Measurements from ENCODE around the gene C6orf136. TPM values are rescaled to one million over a fixed set of nuclear protein-coding genes. Genes with fewer than 3 reads are reported as not detected.

The C6orf136 gene
- total and polyA plus RNA-seq, 9 of the 15 experiments (the other 6 are each of a cell fraction or from before 2014, with no cell fraction given) = 14.1 to 63.1 (median 18.4) TPM

GRCh38 chr6:30672445-30673253, 25.7 kb downstream of the C6orf136 start, which contains the start of gene DHX16 (continued):
- TF ChIP-seq, protein P1, sequence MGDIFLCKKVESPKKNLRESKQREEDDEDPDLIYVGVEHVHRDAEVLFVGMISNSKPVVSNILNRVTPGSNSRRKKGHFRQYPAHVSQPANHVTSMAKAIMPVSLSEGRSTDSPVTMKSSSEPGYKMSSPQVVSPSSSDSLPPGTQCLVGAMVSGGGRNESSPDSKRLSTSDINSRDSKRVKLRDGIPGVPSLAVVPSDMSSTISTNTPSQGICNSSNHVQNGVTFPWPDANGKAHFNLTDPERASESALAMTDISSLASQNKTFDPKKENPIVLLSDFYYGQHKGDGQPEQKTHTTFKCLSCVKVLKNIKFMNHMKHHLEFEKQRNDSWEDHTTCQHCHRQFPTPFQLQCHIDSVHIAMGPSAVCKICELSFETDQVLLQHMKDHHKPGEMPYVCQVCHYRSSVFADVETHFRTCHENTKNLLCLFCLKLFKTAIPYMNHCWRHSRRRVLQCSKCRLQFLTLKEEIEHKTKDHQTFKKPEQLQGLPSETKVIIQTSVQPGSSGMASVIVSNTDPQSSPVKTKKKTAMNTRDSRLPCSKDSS (IDR thresholded peaks at IDR 0.05; ENCODE audit: low read depth, partially characterized antibody) = no peak
- TF ChIP-seq, protein P2, sequence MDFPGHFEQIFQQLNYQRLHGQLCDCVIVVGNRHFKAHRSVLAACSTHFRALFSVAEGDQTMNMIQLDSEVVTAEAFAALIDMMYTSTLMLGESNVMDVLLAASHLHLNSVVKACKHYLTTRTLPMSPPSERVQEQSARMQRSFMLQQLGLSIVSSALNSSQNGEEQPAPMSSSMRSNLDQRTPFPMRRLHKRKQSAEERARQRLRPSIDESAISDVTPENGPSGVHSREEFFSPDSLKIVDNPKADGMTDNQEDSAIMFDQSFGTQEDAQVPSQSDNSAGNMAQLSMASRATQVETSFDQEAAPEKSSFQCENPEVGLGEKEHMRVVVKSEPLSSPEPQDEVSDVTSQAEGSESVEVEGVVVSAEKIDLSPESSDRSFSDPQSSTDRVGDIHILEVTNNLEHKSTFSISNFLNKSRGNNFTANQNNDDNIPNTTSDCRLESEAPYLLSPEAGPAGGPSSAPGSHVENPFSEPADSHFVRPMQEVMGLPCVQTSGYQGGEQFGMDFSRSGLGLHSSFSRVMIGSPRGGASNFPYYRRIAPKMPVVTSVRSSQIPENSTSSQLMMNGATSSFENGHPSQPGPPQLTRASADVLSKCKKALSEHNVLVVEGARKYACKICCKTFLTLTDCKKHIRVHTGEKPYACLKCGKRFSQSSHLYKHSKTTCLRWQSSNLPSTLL (IDR thresholded peaks at IDR 0.05) = no peak
- TF ChIP-seq ZC3H4 (CRISPR knock-in tag; IDR thresholded peaks at IDR 0.05; ENCODE audit: borderline replicate concordance) (no peak), CBX2 (IDR thresholded peaks at IDR 0.05; ENCODE audit: insufficient read depth, low read length, poor library complexity, severe bottlenecking) (no peak), ZNF140 (CRISPR knock-in tag; IDR thresholded peaks at IDR 0.05) (no peak), NFIC (IDR thresholded peaks at IDR 0.05) (0 out of 2 replicates have a peak, but pooled peaks have one; percentile 8), NFYB (IDR thresholded peaks at IDR 0.05; ENCODE audit: extremely low read depth, insufficient read length) (no peak), ZNF57 (CRISPR knock-in tag; IDR thresholded peaks at IDR 0.05) (0 out of 2 replicates have a peak, but pooled peaks have one; percentile 25), SMAD4 (CRISPR knock-in tag; conservative IDR thresholded peaks at IDR 0.05) (peak; percentile 39), BACH1 (tag; IDR thresholded peaks at IDR 0.05) (no peak), NFRKB (IDR thresholded peaks at IDR 0.05; ENCODE audit: low read depth) (no peak; the same call in 1 of the 2 replicates), ZNF830 (CRISPR knock-in tag; IDR thresholded peaks at IDR 0.05) (no peak), SMARCE1 (IDR thresholded peaks at IDR 0.05) (no peak), NUFIP1 (IDR thresholded peaks at IDR 0.05; ENCODE audit: partially characterized antibody) (no peak), GABPB1 (CRISPR knock-in tag; IDR thresholded peaks at IDR 0.05) (peak; percentile 80), ZFP30 (CRISPR knock-in tag; IDR thresholded peaks at IDR 0.05; ENCODE audit: borderline replicate concordance) (no peak), FOXP1 (CRISPR knock-in tag; IDR thresholded peaks at IDR 0.05) (peak; percentile 90), RCOR1 (IDR thresholded peaks at IDR 0.05; ENCODE audit: borderline replicate concordance in 1 of 2, low read depth in 2 of 2, low read length in 2 of 2) (peak in 1 of 2 experiments; percentile 84; a peak in 2 of 4 replicates)
- TF ChIP-seq, protein P3, sequence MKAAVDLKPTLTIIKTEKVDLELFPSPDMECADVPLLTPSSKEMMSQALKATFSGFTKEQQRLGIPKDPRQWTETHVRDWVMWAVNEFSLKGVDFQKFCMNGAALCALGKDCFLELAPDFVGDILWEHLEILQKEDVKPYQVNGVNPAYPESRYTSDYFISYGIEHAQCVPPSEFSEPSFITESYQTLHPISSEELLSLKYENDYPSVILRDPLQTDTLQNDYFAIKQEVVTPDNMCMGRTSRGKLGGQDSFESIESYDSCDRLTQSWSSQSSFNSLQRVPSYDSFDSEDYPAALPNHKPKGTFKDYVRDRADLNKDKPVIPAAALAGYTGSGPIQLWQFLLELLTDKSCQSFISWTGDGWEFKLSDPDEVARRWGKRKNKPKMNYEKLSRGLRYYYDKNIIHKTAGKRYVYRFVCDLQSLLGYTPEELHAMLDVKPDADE (conservative IDR thresholded peaks at IDR 0.05; ENCODE audit: control insufficient read depth, low read depth, low read length) = peak; percentile 59; the same call in 1 of the 2 replicates
- TF ChIP-seq, protein P4, sequence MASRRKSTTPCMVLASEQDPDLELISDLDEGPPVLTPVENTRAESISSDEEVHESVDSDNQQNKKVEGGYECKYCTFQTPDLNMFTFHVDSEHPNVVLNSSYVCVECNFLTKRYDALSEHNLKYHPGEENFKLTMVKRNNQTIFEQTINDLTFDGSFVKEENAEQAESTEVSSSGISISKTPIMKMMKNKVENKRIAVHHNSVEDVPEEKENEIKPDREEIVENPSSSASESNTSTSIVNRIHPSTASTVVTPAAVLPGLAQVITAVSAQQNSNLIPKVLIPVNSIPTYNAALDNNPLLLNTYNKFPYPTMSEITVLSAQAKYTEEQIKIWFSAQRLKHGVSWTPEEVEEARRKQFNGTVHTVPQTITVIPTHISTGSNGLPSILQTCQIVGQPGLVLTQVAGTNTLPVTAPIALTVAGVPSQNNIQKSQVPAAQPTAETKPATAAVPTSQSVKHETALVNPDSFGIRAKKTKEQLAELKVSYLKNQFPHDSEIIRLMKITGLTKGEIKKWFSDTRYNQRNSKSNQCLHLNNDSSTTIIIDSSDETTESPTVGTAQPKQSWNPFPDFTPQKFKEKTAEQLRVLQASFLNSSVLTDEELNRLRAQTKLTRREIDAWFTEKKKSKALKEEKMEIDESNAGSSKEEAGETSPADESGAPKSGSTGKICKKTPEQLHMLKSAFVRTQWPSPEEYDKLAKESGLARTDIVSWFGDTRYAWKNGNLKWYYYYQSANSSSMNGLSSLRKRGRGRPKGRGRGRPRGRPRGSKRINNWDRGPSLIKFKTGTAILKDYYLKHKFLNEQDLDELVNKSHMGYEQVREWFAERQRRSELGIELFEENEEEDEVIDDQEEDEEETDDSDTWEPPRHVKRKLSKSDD (conservative IDR thresholded peaks at IDR 0.05; ENCODE audit: low read length) = no peak

Data from K562 (cell line).